Muscle of leg (tissue), 11 donors: ENCODE measurements around the gene HIVEP1. TPM values are rescaled to one million over a fixed set of nuclear protein-coding genes. Genes with fewer than 3 reads are reported as not detected.
"Not testable (repeated sequence)": the region's sequence is repeated elsewhere in the genome, so short reads cannot be mapped to it uniquely, and the experiment has no call there.

Source experiments
- DNase-seq: peaks from one replicate; pipeline ENCODE4 v3.0.0; 2013
- H3K27ac ChIP-seq: one replicate; pipeline ENCODE4 v1.5.1; 2013; ENCODE audit warnings: mild to moderate bottlenecking, low read length, control low read depth
- H3K27me3 ChIP-seq: one replicate; pipeline ENCODE4 v1.6.1; 2013; ENCODE audit warnings: low read length; ENCODE audit not compliant: control insufficient read depth, insufficient read depth
- H3K36me3 ChIP-seq: one replicate; pipeline ENCODE4 v1.6.1; 2013; ENCODE audit warnings: low read length; ENCODE audit not compliant: control insufficient read depth, insufficient read depth
- H3K4me1 ChIP-seq: one replicate; pipeline ENCODE4 v1.6.1; 2013; ENCODE audit warnings: low read length; ENCODE audit not compliant: control insufficient read depth, insufficient read depth
- H3K4me3 ChIP-seq: one replicate; pipeline ENCODE4 v1.5.1; 2013; ENCODE audit warnings: low read length, control low read depth
- H3K9me3 ChIP-seq: replicated peaks from 2 replicates; pipeline ENCODE4 v1.6.1; 2013; ENCODE audit warnings: low read depth, low read length; ENCODE audit not compliant: control insufficient read depth
- WGBS: methylation state at CpG from one replicate; pipeline ENCODE4 v1.1.5; 2013; ENCODE audit warnings: missing lambda C conversion rate; ENCODE audit not compliant: insufficient coverage; 5-methylcytosine and 5-hydroxymethylcytosine counted together
- polyA plus RNA-seq, 8 donors: library from polyadenylated mRNA; unstranded; fragments of 120-200 nt; gene quantifications; one replicate each; pipeline versions ENCODE4 v1.2.1 to v1.2.3, GENCODE V29; 2013; ENCODE audit warnings: inconsistent platforms in 1 of 8, low replicate concordance in 1 of 8; ENCODE audit not compliant: insufficient read length in 8 of 8, insufficient read depth in 1 of 8
- total RNA-seq: library from RNA; stranded (reverse); fragments of 120-200 nt; gene quantifications from one replicate; pipeline ENCODE4 v1.2.4, GENCODE V29; 2013

The HIVEP1 gene
- total and polyA plus RNA-seq, 9 donors = 16.7 to 27.8 (median 20.7) TPM

GRCh38 chr6:12148317-12148801 is 136.2 kb downstream of the HIVEP1 start:
- Histone ChIP-seq H3K4me3 (no peak overlapping the region), H3K27ac (no peak overlapping the region), H3K4me1 (no peaks in the 10 kb centered on the region), H3K9me3 (peaks cover 2% of the 10 kb centered on the region), H3K27me3 (no peaks in the 10 kb centered on the region), H3K36me3 (peaks cover 6% of the 10 kb centered on the region)
- DNase-seq = no peak
- WGBS = 90% methylated on average over 2 of the region's 3 CpGs

- no peaks in the 10 kb centered on the region for H3K27me3 ChIP-seq
- no peak overlapping the region for H3K27ac ChIP-seq
- no CpG with 5 or more reads among the region's 4 CpGs for WGBS
- H3K4me1 ChIP-seq = no peaks in the 10 kb centered on the region
- no peak overlapping the region for H3K4me3 ChIP-seq
- DNase-seq = no peak
- peaks cover under 1% of the 10 kb centered on the region for H3K9me3 ChIP-seq
- H3K36me3 ChIP-seq = peaks cover 6% of the 10 kb centered on the region
Observed at GRCh38 chr6:12148841-12149240, 136.7 kb downstream of the HIVEP1 start.

GRCh38 chr6:12149944-12150510 is 137.9 kb downstream of the HIVEP1 start:
- 80% methylated on average over 2 of the region's 11 CpGs for WGBS
- Histone ChIP-seq H3K4me1 (no peaks in the 10 kb centered on the region), H3K27ac (no peak overlapping the region), H3K4me3 (no peak overlapping the region), H3K27me3 (no peaks in the 10 kb centered on the region), H3K9me3 (no peaks in the 10 kb centered on the region), H3K36me3 (peaks cover 8% of the 10 kb centered on the region)
- no peak for DNase-seq

- H3K27me3 ChIP-seq = no peaks in the 10 kb centered on the region
- no peak overlapping the region for H3K27ac ChIP-seq
- WGBS = no CpG with 5 or more reads among the region's 7 CpGs
- peaks cover 3% of the 10 kb centered on the region for H3K9me3 ChIP-seq
- peaks cover 12% of the 10 kb centered on the region for H3K36me3 ChIP-seq
- DNase-seq = no peak
- no peaks in the 10 kb centered on the region for H3K4me1 ChIP-seq
- no peak overlapping the region for H3K4me3 ChIP-seq
Observed at GRCh38 chr6:12150812-12151432, 138.8 kb downstream of the HIVEP1 start.

- no peak for DNase-seq
- no peaks in the 10 kb centered on the region for H3K4me1 ChIP-seq
- H3K36me3 ChIP-seq = peaks cover 12% of the 10 kb centered on the region
- H3K9me3 ChIP-seq = peaks cover 3% of the 10 kb centered on the region
- WGBS = no CpG with 5 or more reads among the region's 2 CpGs
- no peak overlapping the region for H3K4me3 ChIP-seq
- H3K27ac ChIP-seq = no peak overlapping the region
- no peaks in the 10 kb centered on the region for H3K27me3 ChIP-seq
Observed at GRCh38 chr6:12151433-12151820, 139.3 kb downstream of the HIVEP1 start.

GRCh38 chr6:12152023-12152970 is 140.2 kb downstream of the HIVEP1 start:
- H3K36me3 ChIP-seq = peaks cover 12% of the 10 kb centered on the region
- no peak for DNase-seq
- H3K4me3 ChIP-seq = no peak overlapping the region
- H3K4me1 ChIP-seq = no peaks in the 10 kb centered on the region
- peaks cover 3% of the 10 kb centered on the region for H3K9me3 ChIP-seq
- H3K27ac ChIP-seq = no peak overlapping the region
- no peaks in the 10 kb centered on the region for H3K27me3 ChIP-seq
- WGBS = no CpG with 5 or more reads among the region's 9 CpGs

GRCh38 chr6:12155769-12156168 is 143.7 kb downstream of the HIVEP1 start:
- no CpG with 5 or more reads among the region's 2 CpGs for WGBS
- H3K4me3 ChIP-seq, H3K4me1 ChIP-seq, H3K27me3 ChIP-seq, H3K27ac ChIP-seq, DNase-seq, H3K9me3 ChIP-seq: not testable (repeated sequence)
- peaks cover 14% of the 10 kb centered on the region for H3K36me3 ChIP-seq

- Histone ChIP-seq H3K9me3 (peaks cover 3% of the 10 kb centered on the region), H3K4me3 (no peak overlapping the region), H3K4me1 (peaks cover 4% of the 10 kb centered on the region), H3K27ac (no peak overlapping the region), H3K27me3 (no peaks in the 10 kb centered on the region), H3K36me3 (peaks cover 35% of the 10 kb centered on the region)
- 100% methylated on average over 11 of the region's 16 CpGs for WGBS
- DNase-seq = no peak
Observed at GRCh38 chr6:12158686-12159415, 146.7 kb downstream of the HIVEP1 start.

- H3K27ac ChIP-seq = no peak overlapping the region
- H3K9me3 ChIP-seq = peaks cover under 1% of the 10 kb centered on the region
- WGBS = 59% methylated on average over 4 of the region's 4 CpGs
- peaks cover 4% of the 10 kb centered on the region for H3K4me1 ChIP-seq
- no peak overlapping the region for H3K4me3 ChIP-seq
- H3K27me3 ChIP-seq = no peaks in the 10 kb centered on the region
- peak; percentile 60 for DNase-seq
- H3K36me3 ChIP-seq = peaks cover 34% of the 10 kb centered on the region
Observed at GRCh38 chr6:12160326-12160725, 148.2 kb downstream of the HIVEP1 start.
